ENCODE data around the gene APOC1.
"Not testable (repeated sequence)": the region's sequence is repeated elsewhere in the genome, so short reads cannot be mapped to it uniquely, and the experiment has no call there.

The APOC1 gene

GRCh38 chr19:44890366-44891015 lies 23.9 kb upstream of the APOC1 start:
- peak; percentile 100 for DNase-seq

- no peak for DNase-seq
These were observed 23.2 kb upstream of the APOC1 start, which contains the start of gene TOMM40 for GRCh38 chr19:44891016-44891882. Gene TOMM40 (plus strand): TSS chr19:44891254. CDS start chr19:44891416, 162 bp downstream.

GRCh38 chr19:44892932-44893331 lies 21.5 kb upstream of the APOC1 start:
- DNase-seq, result no peak

- no peak for DNase-seq
These were observed 20.9 kb upstream of the APOC1 start for GRCh38 chr19:44893332-44894051.

GRCh38 chr19:44894052-44894400 lies 20.4 kb upstream of the APOC1 start:
- peak; percentile 62 for DNase-seq

- DNase-seq, result no peak
These were observed 19.5 kb upstream of the APOC1 start for GRCh38 chr19:44894946-44895345.

GRCh38 chr19:44897835-44898234 lies 16.6 kb upstream of the APOC1 start:
- DNase-seq, result no peak

- DNase-seq, result no peak
These were observed 13.8 kb upstream of the APOC1 start for GRCh38 chr19:44900328-44901244.

GRCh38 chr19:44903216-44903601 lies 11.2 kb upstream of the APOC1 start:
- DNase-seq, result no peak

GRCh38 chr19:44903602-44904425 lies 10.6 kb upstream of the APOC1 start:
- peak; percentile 43 for DNase-seq

- no peak for DNase-seq
These were observed 9.9 kb upstream of the APOC1 start for GRCh38 chr19:44904426-44904994.

- no peak for DNase-seq
These were observed 8.8 kb upstream of the APOC1 start, which contains the start of gene APOE for GRCh38 chr19:44905437-44906160. Gene APOE (plus strand): TSS chr19:44905796. CDS start chr19:44906625, 829 bp downstream.

GRCh38 chr19:44907613-44908012 lies 6.8 kb upstream of the APOC1 start:
- DNase-seq, result no peak

- DNase-seq, result no peak
These were observed 6.2 kb upstream of the APOC1 start for GRCh38 chr19:44908074-44908835.

GRCh38 chr19:44908836-44909261 lies 5.6 kb upstream of the APOC1 start:
- no peak for DNase-seq

GRCh38 chr19:44909775-44910174 lies 4.6 kb upstream of the APOC1 start:
- no peak for DNase-seq

- DNase-seq, result not testable (repeated sequence)
These were observed 2.5 kb upstream of the APOC1 start for GRCh38 chr19:44911896-44912295.

GRCh38 chr19:44912854-44913253 lies 1.6 kb upstream of the APOC1 start:
- DNase-seq, result peak; percentile 77

Measured in inflammatory macrophage treated with lipopolysaccharide for 4 hours (primary cell).